Activated naive CD4-positive, alpha-beta T cell treated with anti-CD3 and anti-CD28 coated beads, Interleukin-2, amount 50 U/mL, for 16 hours (primary cell): ENCODE results near the gene VAV2.
A peak's percentile ranks its signal among the peaks of the same experiment; 100 is the strongest.

ENCODE experiments used
- DNase-seq: peaks from one replicate; pipeline ENCODE4 v3.0.0-alpha.2; 2020

Gene VAV2

DNA sequence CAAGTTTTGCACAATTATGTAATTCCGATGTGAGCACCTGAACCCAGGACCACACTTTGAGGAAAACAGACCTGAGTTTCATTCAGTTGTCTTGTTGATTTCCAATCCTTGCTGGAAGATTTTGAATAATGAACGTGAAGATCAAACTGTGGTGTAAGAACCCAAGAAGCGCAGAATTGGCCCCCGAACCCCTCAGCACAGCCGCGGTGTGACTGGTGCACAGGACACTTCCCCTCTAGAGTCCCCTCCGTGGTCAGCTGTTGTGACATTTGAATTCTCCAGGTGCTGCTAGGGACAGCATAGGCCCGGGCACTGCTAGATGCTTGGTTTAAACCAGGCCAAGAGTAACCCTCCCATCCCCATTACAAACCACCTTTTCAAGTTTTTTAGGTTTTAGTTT lies 34.9 kb upstream of the VAV2 start:
- DNase-seq: no peak

DNA sequence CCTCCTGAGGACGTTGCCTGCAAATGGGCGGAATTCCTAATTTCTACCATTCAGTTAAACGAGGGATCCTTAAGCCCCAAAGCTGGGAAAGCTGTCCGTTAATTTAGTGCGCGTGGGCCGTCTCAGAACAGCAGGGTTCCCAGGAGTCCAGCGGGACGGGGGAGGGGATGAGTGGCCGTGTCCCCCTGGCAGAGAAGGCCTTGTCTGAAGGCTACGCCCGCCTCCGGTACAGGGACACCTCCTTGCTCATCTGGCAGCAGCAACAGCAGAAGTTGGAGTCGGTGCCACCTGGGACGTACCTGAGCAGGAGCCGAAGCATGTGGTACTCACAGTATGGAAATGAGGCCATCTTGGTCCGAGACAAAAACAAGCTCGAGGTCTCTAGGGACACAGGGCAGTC lies 34.5 kb upstream of the VAV2 start:
- no peak for DNase-seq

DNA sequence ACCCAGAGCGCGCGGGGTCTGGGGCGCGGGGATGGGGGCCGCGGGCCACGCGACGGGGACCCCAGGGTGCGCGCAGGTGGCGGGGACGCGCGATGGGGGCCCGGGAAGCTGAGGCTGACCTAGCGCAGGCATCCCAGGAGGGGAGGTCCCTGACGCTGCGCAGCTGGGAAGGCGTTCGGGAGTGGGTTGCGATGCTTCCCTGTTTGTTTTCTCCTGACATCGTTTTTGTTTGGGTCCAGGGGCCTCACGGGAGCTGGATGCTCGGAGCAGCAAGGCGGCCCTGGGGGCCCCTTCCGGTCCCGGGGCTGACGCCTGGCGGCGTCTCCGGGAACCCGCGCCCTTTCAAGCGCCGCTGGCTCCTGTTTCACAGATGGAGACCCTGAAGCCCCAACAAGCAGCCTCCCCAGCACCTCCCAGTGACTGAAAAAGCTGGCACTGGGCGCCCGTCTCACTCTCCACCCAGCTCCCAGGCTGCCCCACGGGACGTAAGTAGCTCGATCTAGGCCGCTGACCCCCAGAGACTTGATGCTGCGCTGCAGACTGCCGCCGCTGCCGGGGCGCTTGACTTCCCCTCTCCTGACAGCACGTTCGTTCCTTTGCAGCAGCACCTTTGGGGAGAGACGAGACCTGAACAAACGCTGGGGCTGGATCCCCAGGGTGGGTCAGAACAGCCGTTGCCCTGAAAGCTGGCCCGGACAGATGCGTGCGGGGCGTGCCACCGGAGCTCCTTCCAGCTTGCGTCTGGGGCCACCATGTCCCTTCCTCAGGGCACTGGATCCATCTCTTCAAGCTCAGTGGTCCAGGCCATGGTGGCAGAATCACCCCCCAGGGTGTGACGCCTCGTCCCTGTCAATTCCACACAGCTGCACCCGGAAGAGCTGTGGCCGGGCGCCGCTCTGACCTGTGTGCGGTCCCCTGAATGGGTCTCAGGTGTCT lies 33.8 kb upstream of the VAV2 start:
- peak; percentile 59 for DNase-seq

DNA sequence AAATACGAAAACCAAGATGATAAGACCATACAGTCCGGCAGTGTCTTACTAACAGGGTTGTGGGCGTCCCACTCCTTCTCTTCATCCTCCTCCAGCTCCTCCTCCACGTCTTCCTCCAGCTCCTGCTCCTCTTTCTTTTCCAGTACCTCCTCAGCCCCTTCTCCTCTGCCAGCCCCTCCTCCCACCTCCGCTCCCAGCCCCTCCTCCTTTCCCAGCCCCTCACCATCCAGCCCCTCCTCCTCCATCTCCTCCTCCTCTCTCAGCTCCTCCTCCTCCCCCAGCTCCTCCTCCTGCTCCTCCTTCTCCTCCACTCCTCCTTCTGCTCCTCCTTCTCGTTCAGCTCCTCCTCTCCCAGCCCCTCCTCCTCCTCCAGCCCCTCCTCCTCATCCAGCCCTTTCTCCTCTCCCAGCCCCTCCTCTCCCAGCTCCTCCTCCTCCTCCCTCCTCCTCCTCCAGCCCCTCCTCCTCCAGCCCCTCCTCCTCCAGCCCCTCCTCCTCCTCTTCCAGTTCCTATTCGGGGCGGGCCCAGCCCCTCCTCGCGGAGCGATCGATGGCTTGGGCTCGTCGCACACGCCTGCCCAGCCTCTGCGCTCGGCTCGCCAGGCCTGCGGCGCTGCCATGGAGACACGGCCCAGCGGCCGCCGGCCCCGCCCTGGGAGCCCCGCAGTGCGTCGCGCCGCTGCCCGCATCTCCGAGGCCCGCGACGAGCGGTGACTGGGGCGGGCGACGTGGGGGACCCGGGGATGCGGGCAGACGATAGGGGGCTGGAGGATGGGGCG lies 32.9 kb upstream of the VAV2 start, which contains the start of gene BRD3OS:
BRD3OS (plus strand) TSS at position 654 of the 778 bp plus-strand sequence. CDS start 1,267 bp downstream, outside the sequence.
- DNase-seq: peak; percentile 94

DNA sequence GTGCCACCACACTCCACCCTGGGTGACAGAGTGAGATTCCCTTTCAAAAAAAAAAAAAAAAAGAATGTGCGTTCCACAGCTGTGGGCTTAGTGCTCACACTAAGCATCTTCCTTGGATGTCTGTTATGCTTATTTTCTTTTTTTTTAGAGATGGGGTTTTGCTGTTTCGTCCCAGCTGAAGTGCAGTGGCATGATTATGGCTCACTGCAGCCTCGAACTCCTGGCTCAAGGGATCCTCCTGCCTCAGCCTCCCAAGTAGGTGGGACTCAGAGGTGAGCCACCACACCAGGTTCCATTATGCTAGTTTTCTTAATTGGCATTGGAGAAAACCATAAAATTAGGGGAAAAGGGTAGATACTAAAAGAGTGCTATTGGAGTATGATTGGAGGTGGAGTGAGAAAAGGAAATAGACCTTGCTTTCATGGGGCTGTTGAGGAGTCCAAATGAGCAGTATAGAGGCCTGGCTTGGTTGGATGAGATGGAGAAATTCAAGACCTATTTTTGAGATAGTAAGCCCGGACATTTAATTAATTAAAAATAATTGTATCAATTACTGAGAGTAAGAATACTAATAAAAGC lies 32.2 kb upstream of the VAV2 start:
- DNase-seq: no peak

DNA sequence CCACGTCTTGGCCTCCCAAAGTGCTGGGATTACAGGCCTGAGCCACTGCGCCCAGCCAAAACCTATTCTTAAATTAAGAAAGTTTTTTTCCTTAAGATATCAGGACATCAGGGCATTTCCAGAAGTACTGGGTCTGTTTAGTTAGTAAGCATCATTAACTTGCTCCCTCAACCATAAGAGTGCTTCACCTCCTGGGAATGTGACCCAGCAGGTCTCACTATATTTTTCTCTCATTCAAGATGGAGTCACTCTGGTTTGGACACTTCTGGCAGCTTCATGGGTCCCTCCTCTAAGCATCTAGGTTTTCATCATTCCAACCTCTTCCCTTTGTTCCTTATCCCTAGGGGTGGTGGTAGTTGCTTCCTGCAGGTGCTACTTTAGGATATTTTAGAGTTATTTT lies 22.8 kb upstream of the VAV2 start:
- no peak for DNase-seq

DNA sequence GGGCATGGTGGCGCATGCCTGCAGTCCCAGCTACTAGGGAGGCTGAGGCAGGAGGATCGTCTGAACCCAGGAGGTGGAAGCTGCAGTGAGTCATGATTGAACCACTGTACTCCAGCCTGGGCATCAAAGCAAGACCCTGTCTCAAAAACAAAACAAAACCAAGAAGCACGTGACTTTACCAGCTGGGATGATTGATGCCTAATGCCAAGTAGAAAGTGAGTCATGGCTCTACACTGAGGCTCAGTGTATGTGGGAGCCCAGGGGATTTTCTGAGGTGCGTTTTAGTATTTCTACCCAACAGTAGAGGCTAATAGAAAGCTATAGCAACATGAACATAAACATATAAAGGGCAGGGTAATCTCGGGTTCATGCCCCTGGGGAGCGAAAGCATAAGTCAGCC lies 19.3 kb upstream of the VAV2 start:
- DNase-seq: no peak

DNA sequence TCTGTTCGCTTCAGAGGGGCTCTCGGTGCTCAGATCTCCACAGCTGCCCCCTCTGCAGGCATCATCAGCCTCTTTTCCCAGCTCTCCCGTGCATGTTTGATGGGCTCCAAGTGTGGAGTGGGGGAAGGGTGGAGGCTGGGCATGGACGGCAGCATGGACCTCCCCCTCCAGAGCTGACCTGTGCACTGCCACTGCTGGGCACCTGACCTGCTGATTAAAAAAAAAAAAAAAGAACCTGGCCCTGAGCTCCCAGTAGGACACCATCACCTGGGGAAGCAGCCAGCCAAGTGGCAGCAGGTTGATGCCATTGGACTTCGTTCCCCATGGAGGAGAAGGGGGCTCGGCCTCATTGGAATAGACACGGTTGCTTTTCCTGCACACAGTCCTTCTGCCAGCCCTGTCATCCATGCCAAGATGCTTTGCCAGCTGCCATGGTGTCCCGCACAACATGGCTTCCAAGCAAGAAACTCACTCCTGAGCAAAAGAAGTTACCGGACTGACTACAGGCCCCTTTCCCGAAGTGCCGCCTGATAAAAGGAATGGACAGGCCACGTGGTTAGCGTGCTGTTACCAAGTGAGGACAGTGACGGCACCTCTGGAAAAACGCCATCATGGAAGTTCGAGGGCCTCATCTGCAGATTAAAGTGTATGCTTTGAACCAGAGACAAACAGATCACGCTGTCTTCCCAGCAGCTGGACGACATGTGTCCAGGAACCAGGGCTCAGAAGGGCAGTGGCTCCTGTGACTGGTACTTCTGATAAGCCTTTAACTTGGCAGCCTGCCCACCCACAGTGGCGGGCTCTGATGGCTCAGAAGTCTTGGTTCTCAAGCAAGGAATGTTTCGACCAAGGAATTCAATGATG lies 18.4 kb upstream of the VAV2 start:
- no peak for DNase-seq

DNA sequence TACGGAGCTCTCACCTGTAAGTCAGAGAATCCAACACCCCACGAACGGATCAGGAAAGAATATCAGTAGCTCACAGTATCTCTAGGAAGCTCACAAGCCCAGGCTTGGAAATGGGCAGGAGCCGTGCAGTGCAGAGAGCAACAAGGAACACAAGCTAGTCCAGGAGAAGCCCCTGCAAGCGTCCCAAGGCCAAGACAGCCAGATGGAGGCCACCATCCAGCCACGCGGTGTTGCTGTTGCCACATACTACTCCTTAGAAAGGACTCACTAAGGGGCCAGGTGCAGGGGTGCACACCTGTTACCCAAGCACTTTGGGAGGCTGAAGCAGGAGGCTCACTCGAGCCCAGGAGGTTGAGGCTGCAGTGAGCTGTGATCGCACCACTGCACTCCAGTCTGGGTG lies 15.4 kb upstream of the VAV2 start:
- no peak for DNase-seq

DNA sequence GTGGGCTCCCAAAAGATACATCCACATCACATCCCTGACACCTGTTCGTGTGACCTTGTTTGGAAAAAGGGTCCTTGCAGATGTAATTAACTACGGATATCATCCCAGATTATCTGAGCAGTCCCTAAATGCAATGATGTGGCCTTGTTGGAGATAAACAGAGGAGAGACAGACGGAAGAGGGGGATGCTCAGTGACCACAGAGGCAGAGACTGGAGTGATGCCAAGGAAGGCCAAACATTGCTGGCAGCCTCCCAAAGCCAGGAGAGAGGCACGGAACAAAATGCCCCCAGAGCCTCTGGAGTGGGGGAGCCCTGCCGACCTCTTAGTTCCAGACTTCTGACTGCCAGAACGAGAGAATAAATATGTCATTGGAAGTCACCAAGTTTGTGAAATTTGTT lies 15.0 kb upstream of the VAV2 start:
- DNase-seq: no peak

DNA sequence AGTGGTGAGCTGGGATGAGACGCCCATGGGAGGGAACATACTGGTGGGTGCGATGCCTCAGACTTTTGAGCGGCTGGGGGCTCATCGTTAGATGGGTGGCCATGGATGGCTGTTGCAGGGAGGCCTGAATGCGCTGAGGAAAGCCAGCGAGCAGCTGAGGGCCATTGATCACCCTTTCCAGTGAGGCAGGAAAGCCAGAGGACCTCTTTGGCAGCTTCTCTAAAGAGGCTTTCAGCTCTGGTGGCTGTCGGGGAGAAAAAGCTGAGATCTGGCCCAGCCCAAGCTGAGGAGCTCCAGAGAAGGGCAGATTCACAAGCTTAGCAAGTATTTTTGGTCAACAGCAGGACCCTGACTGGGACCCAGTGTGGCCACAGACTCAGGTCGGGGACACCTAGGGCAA lies 13.3 kb upstream of the VAV2 start:
- DNase-seq: no peak

DNA sequence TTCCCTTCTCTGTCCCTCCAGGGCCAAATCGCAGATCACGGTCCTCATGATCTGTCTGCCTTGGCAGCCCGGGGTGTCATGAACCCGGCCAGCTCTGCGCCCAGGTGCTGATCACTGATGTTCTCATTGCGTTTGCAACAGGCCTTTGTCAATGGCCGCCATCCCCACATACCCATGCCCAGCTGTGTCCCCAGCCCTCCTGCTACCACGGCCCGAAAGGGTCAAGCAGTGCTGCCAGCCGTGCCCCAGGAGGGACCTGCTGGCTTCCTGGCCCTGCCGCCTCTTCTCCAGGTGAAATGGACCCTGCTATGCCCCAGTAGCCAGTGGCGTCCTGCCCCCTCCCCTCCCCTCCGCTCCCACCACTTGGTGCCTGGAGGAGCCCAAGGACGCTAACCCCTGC lies 12.8 kb upstream of the VAV2 start:
- DNase-seq: no peak

DNA sequence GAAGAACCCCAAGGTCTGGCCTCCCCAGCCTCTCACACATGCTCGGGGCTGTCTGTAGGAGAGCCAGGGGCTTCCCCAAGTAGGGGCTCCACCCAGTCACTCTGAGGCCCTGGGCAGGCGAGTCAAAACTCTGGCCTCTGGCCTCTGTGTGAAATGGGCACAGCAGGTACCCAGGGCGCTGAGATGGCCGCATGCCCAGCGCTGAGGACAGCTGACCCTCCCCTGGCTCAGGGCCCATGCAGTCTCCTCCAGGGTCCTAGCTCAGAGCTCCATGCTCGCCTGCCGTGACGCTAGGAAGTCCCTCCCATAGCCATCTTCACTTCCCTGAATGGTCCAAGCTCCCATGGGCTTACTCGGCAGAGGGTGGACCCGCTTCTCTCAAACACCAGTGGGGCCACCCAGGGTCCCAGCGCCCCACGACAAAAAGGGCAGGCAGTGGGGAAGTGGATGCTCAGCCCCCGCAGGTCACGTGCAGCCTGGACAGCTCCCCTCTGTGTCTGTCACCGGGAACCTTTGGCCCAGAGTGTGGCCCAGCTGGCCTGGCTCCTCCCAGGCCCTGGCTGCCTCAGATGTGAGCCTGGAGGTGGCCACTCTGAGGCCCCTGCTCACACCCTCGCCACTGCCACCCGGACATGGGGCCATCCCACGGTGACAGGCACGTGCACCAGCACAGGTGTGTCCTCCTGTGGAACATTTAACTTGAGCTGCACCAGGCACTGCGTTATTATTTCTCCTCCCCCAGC lies 12.2 kb upstream of the VAV2 start:
- DNase-seq: no peak

DNA sequence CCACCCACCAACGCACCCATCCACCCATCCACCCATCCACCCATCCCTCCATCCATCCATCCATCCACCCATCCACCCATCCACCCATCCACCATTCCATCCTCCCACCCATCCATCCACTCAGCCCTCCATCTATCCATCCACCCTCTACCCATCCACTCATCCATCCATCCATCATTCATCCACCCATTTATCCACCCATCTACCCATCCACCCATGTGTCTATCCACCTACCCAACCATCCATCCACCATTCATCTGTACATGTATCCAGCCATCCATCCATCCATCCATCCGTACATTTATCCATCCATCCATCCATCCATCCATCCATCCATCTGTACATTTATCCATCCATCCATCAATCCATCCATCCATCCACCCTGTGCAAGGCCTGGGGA lies 11.1 kb upstream of the VAV2 start:
- no peak for DNase-seq

DNA sequence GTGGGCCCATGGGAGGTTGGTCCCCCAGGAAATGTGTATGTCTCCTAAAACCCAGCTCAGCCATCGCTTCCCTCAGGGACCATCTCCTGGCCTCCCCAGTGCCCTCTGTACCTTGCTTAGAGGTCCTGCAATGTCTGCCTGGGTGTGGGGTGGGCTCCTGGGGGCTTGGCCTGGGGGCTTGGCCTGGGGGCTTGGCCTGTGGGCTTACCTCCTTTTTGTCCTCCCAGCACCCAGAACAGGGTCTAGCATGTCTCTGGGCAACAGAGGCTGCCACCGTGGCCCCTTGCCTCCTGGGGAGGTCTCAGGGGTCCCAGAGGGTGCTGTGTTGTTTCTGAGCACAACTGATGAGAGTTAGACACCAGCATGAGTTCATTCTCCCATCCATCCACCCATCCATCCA lies 10.7 kb upstream of the VAV2 start:
- DNase-seq: no peak

DNA sequence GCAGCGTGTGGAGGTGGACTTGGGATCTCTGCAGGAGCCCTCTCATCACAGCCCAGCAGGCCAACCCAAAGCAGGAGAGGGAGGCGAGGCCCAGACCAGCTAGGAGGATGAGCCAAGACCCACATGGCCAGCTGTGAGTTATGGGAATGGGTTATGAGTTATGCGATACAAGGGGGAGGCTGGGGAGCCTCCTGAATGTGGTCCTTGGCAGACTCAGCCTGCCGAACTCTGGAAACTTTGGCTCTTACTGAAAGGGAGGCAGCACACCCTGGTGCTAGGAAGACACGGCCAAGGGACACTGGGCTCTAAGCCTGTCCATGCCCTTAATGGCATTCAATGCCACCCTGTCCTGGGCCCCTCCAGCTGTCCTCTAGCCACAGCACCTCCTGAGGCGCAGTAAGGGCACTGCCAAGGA lies 7.7 kb upstream of the VAV2 start:
- DNase-seq: no peak

DNA sequence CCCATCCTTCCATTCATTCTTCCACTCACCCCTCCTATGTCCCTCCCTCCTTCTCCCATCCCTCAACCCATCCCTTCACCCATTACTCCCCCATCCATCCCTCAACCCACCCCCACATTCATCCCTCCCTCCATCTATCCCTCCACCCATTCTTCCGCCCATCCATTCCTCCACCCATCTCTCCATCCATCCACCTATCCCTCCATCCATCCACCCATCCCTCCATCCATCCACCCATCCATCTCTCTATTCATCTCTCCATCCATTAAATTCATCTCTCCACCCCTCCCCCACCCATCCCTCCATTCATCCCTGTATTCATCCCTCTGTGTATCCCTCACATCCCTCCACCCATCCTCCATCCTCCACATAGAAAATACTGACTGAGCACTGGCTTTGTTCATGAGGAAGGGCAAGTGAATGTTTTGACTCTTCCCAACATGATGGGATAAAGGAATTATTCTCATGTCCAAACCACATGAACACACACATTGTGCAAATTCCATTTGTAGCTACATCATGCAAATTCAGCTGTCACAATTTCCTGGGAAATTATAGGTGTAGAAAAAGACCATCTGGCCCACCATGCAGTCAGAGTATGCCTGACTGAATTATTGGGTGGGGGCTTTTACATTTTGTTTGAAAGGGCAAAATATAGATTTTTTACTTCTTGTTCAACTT lies 6.9 kb upstream of the VAV2 start:
- DNase-seq: no peak

DNA sequence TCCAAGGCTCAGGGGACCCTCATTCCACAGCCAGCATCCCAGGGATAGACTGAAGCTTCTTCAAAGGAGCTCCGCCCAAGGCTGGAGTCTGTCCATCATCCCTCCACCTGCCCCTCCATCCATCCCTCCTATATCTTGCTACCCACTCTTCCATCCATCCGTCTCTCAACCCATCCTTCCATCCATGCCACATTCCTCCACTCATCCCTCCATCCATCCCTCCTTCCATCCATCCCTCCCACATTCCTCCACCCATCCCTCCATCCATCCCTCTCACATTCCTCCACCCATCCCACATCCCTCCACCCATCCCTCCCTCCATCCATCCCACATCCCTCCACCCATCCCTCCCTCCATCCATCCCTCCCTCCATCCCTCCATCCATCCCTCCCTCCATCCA lies 5.5 kb upstream of the VAV2 start:
- DNase-seq: no peak

DNA sequence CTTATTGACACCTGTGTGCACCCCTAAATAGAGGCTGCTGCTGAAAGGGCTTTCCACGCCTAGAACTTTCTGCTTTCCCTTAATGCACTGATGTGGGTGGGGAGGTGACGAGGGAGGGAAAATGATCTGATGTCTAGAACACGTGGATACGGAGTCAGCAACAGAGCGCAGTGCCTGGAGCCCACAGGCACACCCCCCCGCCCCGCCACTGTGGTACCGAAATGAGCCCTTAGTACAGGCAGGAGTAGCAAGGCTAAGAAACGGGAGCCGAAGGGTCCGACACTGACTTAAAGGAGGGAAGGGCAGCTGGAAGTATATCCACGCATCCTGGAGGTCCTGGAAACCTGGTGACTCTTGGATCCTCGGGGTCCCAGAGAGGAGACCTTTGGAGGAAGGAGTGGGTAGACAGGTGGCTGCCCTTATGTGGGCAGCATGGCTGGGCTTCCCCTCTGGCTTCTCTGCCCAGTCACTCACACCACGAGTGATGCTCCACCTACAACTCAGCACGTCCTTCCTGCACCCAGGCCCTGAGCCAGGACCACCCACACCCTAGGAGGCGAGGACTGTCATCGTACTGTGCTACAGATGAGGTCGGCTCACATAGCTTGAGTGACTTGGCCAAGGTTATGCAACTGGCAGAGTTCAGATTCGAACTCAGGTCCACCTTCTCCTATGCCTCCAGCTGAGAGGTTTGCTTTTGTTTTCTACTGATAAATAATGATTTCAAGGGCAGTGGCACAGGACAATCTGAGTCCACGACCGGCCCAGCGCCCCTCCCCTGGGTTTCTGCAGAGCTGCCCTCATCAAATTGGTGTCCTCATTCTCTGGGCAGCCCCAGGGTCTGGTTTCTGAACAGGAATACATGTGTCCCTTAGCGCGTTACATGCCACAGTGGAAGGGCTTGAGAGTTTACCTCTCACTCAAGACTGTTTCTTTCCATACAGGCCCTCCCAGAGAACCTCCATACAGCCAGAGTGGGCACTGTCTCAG lies 4.7 kb upstream of the VAV2 start:
- no peak for DNase-seq
